ENCODE data around the gene SDF2L1.
"Not testable (repeated sequence)": the region's sequence is repeated elsewhere in the genome, so short reads cannot be mapped to it uniquely, and the experiment has no call there.

Gene SDF2L1

DNA sequence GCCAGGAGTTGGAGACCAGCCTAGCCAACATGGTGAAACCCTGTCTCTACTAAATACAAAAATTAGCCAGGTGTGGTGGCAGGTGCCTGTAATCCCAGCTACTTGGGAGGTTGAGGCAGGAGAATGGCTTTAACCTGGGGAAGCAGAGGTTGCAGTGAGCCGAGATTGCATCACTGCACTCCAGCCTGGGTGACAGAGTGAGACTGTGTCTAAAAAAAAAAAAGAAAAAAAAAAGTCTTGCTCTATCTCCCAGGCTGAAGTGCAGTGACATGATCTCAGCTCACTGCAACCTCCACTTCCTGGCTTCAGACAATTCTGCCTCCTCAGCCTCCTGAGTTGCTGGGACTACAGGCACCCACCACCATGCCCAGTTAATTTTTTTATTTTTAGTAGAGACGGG, 4.7 kb upstream of the SDF2L1 start:
- DNase-seq = not testable (repeated sequence)

DNA sequence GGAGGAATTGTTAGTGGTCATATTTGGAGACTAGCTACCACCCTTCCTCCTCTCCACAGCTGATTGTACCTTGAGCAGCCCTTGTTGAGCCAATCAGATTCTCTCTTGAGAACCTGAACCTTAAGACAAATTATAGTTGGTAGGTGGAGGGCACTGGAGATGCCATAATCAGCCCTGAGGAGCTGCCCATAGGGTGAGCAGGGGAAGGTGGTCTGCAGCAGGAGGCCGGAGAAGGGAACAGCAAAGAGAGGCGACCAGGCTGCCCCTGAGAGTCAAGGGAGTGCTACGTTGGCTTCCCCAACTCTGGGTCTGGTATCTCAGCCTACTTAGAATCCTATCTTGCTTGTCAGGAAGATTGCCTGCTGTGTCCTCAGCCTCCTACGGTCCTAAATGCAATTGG, 2.7 kb upstream of the SDF2L1 start:
- no peak for DNase-seq

DNA sequence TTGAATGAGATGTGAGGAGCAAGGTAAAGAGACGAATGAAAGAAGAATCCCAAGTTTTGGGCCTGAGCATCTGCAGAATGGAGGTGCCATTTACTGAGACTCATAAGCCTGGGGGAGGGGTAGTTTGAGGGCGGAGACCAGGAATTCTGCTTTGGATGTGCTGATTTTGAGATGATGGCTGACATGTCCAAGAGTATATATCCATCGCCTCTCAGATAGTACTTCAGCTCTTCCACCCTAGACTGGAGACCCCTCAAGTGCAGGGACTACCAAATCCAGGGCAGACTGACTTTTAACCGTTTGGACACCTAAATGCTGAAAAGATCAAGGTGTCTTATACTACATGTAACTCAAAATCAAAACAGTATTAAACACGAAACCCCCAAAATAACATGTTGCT, 1.3 kb upstream of the SDF2L1 start:
- DNase-seq = no peak

- no peak for DNase-seq
Measured at GRCh38 chr22:21641417-21641788, 699 bp upstream of the SDF2L1 start.

DNA sequence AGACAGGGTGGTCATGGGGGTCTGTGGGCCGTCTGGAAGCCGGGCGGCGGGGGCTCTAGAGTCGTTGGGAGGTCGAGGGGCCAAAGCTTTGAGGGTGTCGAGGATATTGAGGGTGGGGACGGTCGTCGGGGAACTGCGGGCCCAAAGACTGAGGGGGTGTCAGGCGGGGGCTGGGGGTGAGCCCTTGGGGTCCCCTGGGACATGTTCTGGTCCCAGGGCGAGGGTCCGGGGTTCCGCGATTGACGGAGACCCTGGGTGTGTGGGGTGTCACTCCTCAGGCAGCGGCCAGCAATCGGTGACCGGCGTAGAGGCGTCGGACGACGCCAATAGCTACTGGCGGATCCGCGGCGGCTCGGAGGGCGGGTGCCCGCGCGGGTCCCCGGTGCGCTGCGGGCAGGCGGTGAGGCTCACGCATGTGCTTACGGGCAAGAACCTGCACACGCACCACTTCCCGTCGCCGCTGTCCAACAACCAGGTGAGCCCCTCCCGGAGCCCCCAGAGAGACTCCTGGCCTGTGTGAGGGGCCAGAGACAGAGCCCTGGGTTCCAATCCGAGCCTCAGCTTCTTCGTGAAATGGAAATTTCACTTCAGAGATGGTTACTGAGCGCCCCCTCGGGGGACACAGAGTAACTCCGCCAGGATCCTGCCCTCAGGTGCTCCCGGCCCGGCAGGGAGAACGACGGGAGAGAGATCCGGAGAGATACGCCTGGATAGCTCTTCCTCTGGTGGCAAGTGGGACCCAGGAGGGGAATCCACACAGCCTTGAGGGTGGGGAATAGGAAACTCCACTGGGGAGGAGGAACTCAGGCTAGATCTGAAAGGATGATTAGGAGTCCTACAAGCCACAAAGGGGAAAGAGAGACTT, 714 bp downstream of the SDF2L1 start:
- DNase-seq = peak; percentile 52

GRCh38 chr22:21643533-21644357, 1.6 kb downstream of the SDF2L1 start:
- DNase-seq = no peak

- not testable (repeated sequence) for DNase-seq
Measured at GRCh38 chr22:21645513-21645912, 3.4 kb downstream of the SDF2L1 start.

DNA sequence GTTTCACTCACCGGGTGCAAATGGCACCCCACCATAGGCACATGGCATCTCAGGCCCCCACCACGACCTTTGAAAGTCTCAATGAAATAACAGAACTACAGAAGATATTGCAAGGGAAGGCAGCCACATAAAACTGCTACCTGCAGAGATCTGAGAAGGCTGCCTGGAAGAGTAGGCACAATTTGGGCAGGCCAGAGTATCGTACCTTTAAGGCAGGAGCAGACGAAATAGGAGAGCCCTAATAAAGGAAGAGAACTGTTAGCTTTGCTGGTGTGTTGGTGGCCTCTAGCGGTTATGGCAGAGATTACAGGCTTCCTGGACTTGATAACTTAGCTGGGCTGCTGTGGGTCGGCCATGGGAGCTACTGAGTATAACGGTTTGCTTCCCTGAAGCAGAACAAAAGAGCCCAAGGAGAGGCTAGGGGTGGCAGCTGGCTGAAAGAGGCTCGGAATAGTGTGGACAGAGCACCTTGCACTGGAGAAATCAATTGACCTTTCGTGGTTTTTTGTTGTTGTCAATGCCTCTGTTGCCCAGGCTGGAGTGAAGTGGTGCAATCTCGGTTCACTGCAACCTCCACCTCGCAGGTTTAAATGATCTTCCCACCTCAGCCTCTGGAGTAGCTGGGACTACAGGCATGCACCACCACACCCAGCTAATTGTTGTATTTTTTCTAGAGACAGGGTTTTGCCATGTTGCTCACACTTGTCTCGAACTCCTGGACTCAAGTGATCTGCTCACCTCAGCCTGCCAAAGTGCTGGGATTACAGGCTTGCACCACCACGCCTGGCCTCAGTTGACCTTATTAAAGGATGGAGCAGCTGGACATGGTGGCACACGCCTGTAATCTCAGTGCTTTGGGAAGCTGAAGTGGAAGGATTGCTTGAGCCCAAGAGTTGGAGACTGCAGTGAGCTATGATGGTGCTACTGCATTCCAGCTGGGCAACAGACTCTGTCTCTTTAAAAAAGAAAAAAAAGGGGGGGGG, 4.8 kb downstream of the SDF2L1 start:
- DNase-seq = peak; percentile 77

DNA sequence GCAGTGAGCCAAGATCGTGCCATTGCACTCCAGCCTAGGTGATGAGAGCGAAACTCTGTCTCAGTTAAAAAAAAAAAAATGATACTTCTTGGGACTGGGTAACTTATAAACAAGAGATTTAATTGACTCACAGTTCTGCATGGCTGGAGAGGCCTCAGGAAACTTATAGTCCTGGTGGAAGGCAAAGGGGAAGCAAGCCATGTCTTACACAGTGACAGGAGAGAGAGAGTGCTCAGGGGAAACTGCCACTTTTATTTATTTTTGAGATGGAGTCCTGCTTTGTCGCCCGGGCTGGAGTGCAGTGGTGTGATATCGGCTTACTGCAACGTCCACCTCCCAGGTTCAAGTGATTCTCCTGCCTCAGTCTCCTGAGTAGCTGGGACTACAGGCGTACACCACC, 8.2 kb downstream of the SDF2L1 start:
- DNase-seq = no peak

DNA sequence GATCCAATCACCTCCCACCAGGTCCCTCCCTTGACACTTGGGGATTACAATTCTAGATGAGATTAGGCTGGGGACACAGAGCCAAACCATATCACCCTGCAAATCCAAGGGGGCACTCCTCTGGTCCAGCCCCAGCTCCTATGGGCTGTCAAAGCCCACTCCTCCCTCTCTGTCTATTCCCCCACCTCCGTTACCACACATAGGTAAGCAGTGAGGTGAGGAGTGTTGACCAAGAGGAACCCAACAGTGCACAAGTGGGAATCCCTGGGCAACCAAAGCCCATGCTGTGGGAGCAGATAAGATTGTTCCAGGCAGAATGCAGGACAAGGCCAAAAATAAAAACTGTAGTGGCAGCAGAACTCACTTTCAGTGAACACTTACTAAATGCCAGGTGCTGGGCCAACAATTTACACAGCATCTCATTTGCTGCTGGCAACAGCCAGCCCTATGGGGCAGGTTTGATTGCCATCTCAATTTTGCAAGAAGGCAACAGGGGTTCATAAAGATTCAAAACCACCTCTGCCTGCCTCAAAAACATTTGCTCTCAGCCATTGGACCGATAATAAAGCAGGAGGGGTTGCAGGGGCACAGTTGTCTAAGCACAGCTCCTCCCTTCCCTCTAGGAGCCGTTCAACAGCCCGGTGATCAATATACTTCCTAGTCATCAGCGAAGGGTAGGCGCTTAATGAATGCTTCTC, 8.9 kb downstream of the SDF2L1 start:
- DNase-seq = no peak

DNA sequence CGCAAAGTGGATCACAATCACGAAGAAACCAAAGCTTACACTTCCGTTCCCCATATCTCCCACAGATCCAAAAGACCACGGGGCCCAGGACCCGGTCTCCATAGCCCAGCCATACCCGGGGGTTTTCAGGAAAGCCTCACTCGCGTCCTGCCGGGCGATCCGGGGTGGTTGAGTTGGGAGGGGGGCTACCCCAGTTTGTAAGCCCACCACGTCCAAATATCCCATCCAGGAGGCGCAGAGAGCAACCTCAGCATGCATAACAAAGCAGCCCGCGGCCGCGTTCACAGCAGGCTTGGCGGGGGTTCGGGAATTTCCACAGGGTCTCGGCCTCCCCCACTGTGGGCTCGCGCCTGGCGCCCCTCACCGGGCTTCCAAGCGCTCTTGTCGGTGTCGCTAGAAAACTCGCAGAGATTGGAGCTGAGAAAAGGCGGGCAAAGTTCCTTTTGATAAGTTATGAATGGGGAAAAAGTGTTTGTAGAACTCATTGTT, 9.5 kb downstream of the SDF2L1 start:
- no peak for DNase-seq

- peak; percentile 72 for DNase-seq
Measured at GRCh38 chr22:21652010-21652546, 10.0 kb downstream of the SDF2L1 start.

DNA sequence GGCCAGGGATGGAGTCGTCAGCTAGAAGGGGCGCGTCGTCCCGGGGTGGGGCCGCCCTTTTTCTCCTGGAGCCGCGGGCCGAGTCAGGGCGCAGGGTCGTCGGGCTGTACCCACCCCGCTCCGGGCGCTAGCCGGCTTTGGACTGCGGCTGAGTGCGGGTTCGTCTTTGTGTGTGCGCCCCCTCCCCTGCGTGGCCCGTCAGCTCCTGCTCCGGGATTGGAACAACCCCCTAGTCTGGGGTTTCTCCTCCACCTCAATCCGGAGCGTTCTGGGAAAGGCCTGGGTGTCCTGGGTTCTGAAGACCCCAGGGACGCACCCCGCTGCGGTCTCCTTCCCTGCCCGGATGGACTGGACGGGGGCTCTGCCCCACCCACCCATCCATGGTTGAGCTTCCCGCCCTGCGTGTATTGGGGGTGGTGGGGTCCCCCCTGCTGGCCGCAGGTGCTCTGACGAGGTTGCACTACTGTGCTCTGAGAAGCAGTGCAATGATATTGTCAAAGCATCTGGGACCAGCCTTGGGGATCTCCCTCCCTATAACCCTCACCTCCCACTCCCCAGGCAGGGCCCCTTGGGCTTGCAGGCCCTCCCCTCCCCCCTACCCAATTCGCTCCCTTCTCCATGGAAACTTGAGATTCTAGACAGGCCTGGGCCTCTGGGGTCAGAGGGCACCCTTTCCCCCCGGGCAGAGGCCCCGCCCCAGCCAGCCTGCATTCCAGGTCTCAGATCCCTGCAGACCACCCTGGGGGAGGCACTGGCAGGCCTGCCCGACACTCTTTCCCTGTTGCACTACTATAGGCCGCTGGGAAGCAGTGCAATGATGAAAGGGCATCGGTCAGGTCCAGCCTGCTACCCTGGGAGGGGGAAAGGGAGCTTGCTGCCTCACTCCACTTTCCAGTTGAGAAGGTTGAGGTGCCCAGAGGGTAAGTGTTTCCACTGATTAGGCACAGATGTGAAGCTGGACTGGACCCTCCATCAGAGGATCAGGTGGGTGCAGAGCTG, 10.7 kb downstream of the SDF2L1 start:
- DNase-seq = no peak

DNA sequence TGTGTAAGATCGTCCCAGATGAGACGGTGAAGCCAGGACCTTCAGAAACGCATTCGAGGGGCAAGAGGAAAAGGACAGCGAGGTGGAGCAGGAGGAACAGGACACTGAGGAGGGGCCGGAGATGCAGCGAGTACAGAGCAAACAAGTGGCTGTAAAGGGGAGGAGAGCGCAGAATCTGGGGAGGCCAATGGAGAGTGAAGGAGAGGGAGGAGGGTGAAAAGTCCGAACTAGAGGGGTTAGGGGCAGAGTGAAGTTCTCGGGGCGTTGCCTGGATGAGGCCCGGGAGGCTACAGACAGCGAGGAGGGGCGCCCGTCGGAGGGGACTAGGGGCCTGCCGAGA, 14.9 kb downstream of the SDF2L1 start:
- no peak for DNase-seq

GRCh38 chr22:21657360-21658032, 15.4 kb downstream of the SDF2L1 start:
- peak; percentile 68 for DNase-seq

DNA sequence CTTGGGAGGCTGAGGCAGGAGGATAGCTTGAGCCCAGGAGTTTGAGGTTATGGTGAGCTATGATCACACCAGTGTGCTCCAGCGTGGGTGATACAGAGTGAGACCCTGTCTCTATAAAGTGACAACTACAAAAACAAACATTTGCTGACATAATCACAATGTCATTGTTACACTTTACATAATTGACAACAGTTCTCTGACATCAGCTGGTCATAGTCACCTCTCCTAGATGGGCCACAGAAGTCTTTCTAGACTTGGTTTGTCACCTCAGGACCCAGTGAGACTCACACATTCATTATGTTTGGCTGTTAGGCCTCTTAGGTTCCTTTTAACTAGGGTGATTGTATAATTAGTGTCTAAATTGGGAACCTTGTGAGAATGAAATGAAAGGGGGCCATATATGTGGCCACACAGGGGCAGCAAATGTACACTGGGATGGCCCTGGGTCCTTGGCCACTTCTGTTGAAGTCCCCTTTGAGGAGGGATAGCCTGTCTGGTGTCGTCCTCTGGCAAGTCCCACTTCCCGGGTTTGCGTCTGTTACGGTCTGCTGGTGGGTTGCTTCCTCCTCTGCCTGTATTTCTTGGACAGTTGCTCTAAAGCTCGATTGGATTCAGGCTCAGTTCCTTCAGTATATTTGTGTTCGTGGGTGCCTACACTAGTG, 17.9 kb downstream of the SDF2L1 start:
- DNase-seq = no peak

DNA sequence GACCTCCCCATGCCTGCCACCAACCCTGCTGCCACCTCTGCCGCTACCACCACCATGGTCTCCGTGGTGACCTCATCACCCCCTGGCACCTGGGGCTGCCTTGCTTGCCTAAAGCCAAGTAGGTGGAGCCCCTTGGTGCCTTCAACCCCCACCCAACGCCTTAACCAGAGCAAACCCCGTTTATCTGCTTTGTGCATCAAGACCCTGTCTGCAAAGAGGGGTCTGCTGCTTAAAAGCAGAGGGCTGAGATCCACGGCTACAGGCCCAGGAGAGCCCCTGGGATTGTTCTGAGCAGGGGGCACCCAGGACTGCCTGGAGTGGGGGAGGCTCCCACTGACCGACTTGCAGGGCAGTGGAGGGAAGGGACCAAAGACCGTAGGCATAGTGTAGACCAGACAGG, 18.8 kb downstream of the SDF2L1 start:
- no peak for DNase-seq

- no peak for DNase-seq
Measured at GRCh38 chr22:21661991-21662390, 19.9 kb downstream of the SDF2L1 start.

DNA sequence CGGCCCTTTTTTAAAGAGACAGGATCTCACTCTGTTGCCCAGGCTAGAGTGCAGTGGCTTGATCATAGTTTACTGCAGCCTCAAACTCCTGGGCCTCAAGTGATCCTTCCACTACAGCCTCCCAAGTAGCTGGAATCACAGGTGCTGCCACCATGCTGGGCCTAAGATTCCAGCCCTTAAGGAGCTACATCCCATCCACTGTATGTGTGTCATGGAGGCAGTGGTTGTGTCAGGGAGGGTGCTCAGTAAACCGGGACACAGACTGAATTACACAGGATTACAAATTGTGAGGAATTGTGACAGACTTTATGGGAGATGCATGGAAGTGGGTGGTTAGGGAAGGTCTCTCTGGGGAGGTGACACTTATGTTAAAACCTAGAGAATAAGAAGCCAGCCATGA, 21.6 kb downstream of the SDF2L1 start:
- DNase-seq = no peak

All from central memory CD4-positive, alpha-beta T cell (primary cell).